Liver (tissue), 3 donors: ENCODE data around the gene SKAP1.

Source experiments
- FOXA1 ChIP-seq: IDR thresholded peaks from 2 replicates; pipeline ENCODE4 v1.6.1; 2016; ENCODE audit warnings: antibody characterized with exemption
- MAX ChIP-seq: IDR thresholded peaks from 2 replicates; pipeline ENCODE4 v1.6.1; 2016; ENCODE audit warnings: antibody characterized with exemption
- RAD21 ChIP-seq, 2 donors: IDR thresholded peaks; 2 replicates each; pipeline ENCODE4 v1.6.1; 2016; ENCODE audit warnings: antibody characterized with exemption in 2 of 2, mild to moderate bottlenecking in 2 of 2
- REST ChIP-seq: IDR thresholded peaks from 2 replicates; pipeline ENCODE4 v1.6.1; 2016; ENCODE audit warnings: antibody characterized with exemption, mild to moderate bottlenecking
- SP1 ChIP-seq: IDR thresholded peaks from 2 replicates; pipeline ENCODE4 v1.6.1; 2018; ENCODE audit warnings: antibody characterized with exemption, mild to moderate bottlenecking
- YY1 ChIP-seq: IDR thresholded peaks from 2 replicates; pipeline ENCODE4 v1.6.1; 2016; ENCODE audit warnings: antibody characterized with exemption, mild to moderate bottlenecking
- TF ChIP-seq, protein P1 (sequence below): fragments of 150-350 bp; IDR thresholded peaks from 2 replicates; pipeline ENCODE4 v1.5.1; 2017; ENCODE audit warnings: improper control_type of control experiment, low read depth, low read length; ENCODE audit not compliant: missing input control
- TF ChIP-seq, protein P2 (sequence below): IDR thresholded peaks from 2 replicates; pipeline ENCODE4 v1.6.1; 2016; ENCODE audit warnings: antibody characterized with exemption
- donor health status: healthy.
- donor health status: healthy.

- TF ChIP-seq, protein P1, sequence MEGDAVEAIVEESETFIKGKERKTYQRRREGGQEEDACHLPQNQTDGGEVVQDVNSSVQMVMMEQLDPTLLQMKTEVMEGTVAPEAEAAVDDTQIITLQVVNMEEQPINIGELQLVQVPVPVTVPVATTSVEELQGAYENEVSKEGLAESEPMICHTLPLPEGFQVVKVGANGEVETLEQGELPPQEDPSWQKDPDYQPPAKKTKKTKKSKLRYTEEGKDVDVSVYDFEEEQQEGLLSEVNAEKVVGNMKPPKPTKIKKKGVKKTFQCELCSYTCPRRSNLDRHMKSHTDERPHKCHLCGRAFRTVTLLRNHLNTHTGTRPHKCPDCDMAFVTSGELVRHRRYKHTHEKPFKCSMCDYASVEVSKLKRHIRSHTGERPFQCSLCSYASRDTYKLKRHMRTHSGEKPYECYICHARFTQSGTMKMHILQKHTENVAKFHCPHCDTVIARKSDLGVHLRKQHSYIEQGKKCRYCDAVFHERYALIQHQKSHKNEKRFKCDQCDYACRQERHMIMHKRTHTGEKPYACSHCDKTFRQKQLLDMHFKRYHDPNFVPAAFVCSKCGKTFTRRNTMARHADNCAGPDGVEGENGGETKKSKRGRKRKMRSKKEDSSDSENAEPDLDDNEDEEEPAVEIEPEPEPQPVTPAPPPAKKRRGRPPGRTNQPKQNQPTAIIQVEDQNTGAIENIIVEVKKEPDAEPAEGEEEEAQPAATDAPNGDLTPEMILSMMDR = no peak
- no peak for TF ChIP-seq REST
- TF ChIP-seq FOXA1 = no peak
- TF ChIP-seq MAX = no peak
- no peak for TF ChIP-seq RAD21 (IDR thresholded peaks at IDR 0.05)
- TF ChIP-seq SP1 = no peak
- peak; percentile 23 for TF ChIP-seq YY1
- TF ChIP-seq, protein P2, sequence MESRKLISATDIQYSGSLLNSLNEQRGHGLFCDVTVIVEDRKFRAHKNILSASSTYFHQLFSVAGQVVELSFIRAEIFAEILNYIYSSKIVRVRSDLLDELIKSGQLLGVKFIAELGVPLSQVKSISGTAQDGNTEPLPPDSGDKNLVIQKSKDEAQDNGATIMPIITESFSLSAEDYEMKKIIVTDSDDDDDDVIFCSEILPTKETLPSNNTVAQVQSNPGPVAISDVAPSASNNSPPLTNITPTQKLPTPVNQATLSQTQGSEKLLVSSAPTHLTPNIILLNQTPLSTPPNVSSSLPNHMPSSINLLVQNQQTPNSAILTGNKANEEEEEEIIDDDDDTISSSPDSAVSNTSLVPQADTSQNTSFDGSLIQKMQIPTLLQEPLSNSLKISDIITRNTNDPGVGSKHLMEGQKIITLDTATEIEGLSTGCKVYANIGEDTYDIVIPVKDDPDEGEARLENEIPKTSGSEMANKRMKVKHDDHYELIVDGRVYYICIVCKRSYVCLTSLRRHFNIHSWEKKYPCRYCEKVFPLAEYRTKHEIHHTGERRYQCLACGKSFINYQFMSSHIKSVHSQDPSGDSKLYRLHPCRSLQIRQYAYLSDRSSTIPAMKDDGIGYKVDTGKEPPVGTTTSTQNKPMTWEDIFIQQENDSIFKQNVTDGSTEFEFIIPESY = no peak
Observed at GRCh38 chr17:48441231-48441711, 11.3 kb upstream of the SKAP1 start.
